Suprapubic skin (tissue), 4 donors: ENCODE results near the gene GOLPH3. TPM values are rescaled to one million over a fixed set of nuclear protein-coding genes. Genes with fewer than 3 reads are reported as not detected.

Experiments used
- DNase-seq, 2 donors: peaks; one replicate each; pipeline ENCODE4 v3.0.0-alpha.2; 2019; ENCODE audit warnings: low spot score in 2 of 2
- H3K27ac ChIP-seq: fragments of 200-600 bp; sonication (generic); one replicate; pipeline ENCODE4 v1.5.1; 2019
- H3K27me3 ChIP-seq: fragments of 200-600 bp; sonication (generic); one replicate; pipeline ENCODE4 v1.5.1; 2019
- H3K36me3 ChIP-seq: fragments of 200-600 bp; sonication (generic); one replicate; pipeline ENCODE4 v1.5.1; 2019
- H3K4me1 ChIP-seq: fragments of 200-600 bp; sonication (generic); one replicate; pipeline ENCODE4 v1.5.1; 2019
- H3K4me3 ChIP-seq: fragments of 200-600 bp; sonication (generic); one replicate; pipeline ENCODE4 v1.5.1; 2019; ENCODE audit warnings: mild to moderate bottlenecking
- H3K9me3 ChIP-seq: fragments of 200-600 bp; sonication (generic); one replicate; pipeline ENCODE4 v1.5.1; 2019
- CTCF ChIP-seq, 2 donors: fragments of 200-600 bp in 1 of 2; fragments of 450-650 bp in 1 of 2; sonication (generic) in 1 of 2; IDR thresholded peaks; one replicate each; pipeline ENCODE4 v1.5.1; 2016 to 2019; ENCODE audit warnings: antibody characterized with exemption in 2 of 2, mild to moderate bottlenecking in 1 of 2, moderate library complexity in 1 of 2
- EP300 ChIP-seq: sonication (generic); formaldehyde crosslinking; IDR thresholded peaks from one replicate; pipeline ENCODE4 v1.6.1; 2017; ENCODE audit warnings: antibody characterized with exemption
- POLR2A ChIP-seq, 2 donors: fragments of 450-650 bp; IDR thresholded peaks; one replicate each; pipeline ENCODE4 v1.6.1; 2017; ENCODE audit warnings: antibody characterized with exemption in 2 of 2, mild to moderate bottlenecking in 2 of 2, moderate library complexity in 2 of 2
- POLR2AphosphoS5 ChIP-seq, 3 donors: sonication (generic); formaldehyde crosslinking; IDR thresholded peaks; one replicate each; pipeline ENCODE4 v1.6.1; 2017; ENCODE audit warnings: antibody characterized with exemption in 3 of 3
- WGBS: methylation state at CpG from one replicate; pipeline ENCODE4 v1.1.5; 2018; 5-methylcytosine and 5-hydroxymethylcytosine counted together
- total RNA-seq, 4 donors: library from RNA; depleted of rRNA; stranded (reverse); fragments of >200 nt; gene quantifications; one replicate each; pipeline ENCODE4 v1.1.0, GENCODE V29; 2016

The GOLPH3 gene
- total RNA-seq, 4 donors from 2014 or later = 44.8 to 70.3 (median 58.9) TPM

- DNase-seq = no peak
- TF ChIP-seq POLR2A (IDR thresholded peaks at IDR 0.05) (no peak), EP300 (no peak), CTCF (IDR thresholded peaks at IDR 0.05) (no peak), POLR2AphosphoS5 (IDR thresholded peaks at IDR 0.05) (no peak)
These were observed 15.5 kb downstream of the GOLPH3 start for GRCh38 chr5:32158679-32158975.

GRCh38 chr5:32157078-32157477, 17.0 kb downstream of the GOLPH3 start:
- Histone ChIP-seq H3K9me3 (no peaks in the 10 kb centered on the region), H3K4me3 (no peak overlapping the region), H3K27ac (no peak overlapping the region), H3K27me3 (no peaks in the 10 kb centered on the region), H3K4me1 (peaks cover 51% of the 10 kb centered on the region), H3K36me3 (no peaks in the 10 kb centered on the region)
- DNase-seq = no peak
- 78% methylated on average over 4 of the region's 4 CpGs for WGBS
- TF ChIP-seq EP300 (no peak), POLR2AphosphoS5 (IDR thresholded peaks at IDR 0.05) (no peak), POLR2A (IDR thresholded peaks at IDR 0.05) (no peak), CTCF (IDR thresholded peaks at IDR 0.05) (no peak)

More at GRCh38 chr5:32158679-32158975, 15.5 kb downstream of the GOLPH3 start:
- Histone ChIP-seq H3K27ac (no peak overlapping the region), H3K4me3 (no peak overlapping the region), H3K27me3 (no peaks in the 10 kb centered on the region), H3K4me1 (peaks cover 38% of the 10 kb centered on the region), H3K9me3 (no peaks in the 10 kb centered on the region), H3K36me3 (no peaks in the 10 kb centered on the region)
- 84% methylated on average over 2 of the region's 2 CpGs for WGBS

- Histone ChIP-seq H3K4me1 (peaks cover 55% of the 10 kb centered on the region), H3K27ac (no peak overlapping the region), H3K27me3 (no peaks in the 10 kb centered on the region), H3K36me3 (no peaks in the 10 kb centered on the region), H3K4me3 (no peak overlapping the region), H3K9me3 (no peaks in the 10 kb centered on the region)
- DNase-seq = no peak
- TF ChIP-seq CTCF (IDR thresholded peaks at IDR 0.05) (no peak), EP300 (no peak), POLR2AphosphoS5 (IDR thresholded peaks at IDR 0.05) (no peak)
- WGBS = 90% methylated on average over 9 of the region's 9 CpGs
These were observed 17.5 kb downstream of the GOLPH3 start for GRCh38 chr5:32156635-32157034.

GRCh38 chr5:32155211-32155610, 18.9 kb downstream of the GOLPH3 start:
- Histone ChIP-seq H3K36me3 (no peaks in the 10 kb centered on the region), H3K9me3 (no peaks in the 10 kb centered on the region), H3K27ac (no peak overlapping the region), H3K4me3 (no peak overlapping the region), H3K4me1 (peaks cover 65% of the 10 kb centered on the region), H3K27me3 (no peaks in the 10 kb centered on the region)
- no peak for DNase-seq
- TF ChIP-seq POLR2A (IDR thresholded peaks at IDR 0.05) = no peak
- no peak for TF ChIP-seq POLR2AphosphoS5 (IDR thresholded peaks at IDR 0.05)
- no peak for TF ChIP-seq CTCF (IDR thresholded peaks at IDR 0.05)
- TF ChIP-seq EP300 = no peak
- WGBS = 88% methylated on average over 2 of the region's 2 CpGs

GRCh38 chr5:32153723-32154122, 20.4 kb downstream of the GOLPH3 start:
- 58% methylated on average over 3 of the region's 3 CpGs for WGBS
- no peak overlapping the region for H3K27ac ChIP-seq
- H3K4me1 ChIP-seq = peaks cover 70% of the 10 kb centered on the region
- TF ChIP-seq POLR2AphosphoS5 (IDR thresholded peaks at IDR 0.05) = no peak
- no peak for TF ChIP-seq POLR2A (IDR thresholded peaks at IDR 0.05)
- TF ChIP-seq EP300 = no peak
- TF ChIP-seq CTCF (IDR thresholded peaks at IDR 0.05) = no peak
- no peaks in the 10 kb centered on the region for H3K9me3 ChIP-seq
- no peak for DNase-seq
- H3K4me3 ChIP-seq = no peak overlapping the region
- no peaks in the 10 kb centered on the region for H3K27me3 ChIP-seq
- no peaks in the 10 kb centered on the region for H3K36me3 ChIP-seq
